GM21619 (cell line): Measurements from ENCODE around the gene SPPL2B.
"Not testable (repeated sequence)": the region's sequence is repeated elsewhere in the genome, so short reads cannot be mapped to it uniquely, and the experiment has no call there.

ENCODE experiments used
- ATAC-seq: cut with Tn5 transposase; IDR thresholded peaks from one replicate; pipeline ENCODE4 v1.9.1; 2021; ENCODE audit not compliant: unreplicated experiment

Gene SPPL2B, protein sequence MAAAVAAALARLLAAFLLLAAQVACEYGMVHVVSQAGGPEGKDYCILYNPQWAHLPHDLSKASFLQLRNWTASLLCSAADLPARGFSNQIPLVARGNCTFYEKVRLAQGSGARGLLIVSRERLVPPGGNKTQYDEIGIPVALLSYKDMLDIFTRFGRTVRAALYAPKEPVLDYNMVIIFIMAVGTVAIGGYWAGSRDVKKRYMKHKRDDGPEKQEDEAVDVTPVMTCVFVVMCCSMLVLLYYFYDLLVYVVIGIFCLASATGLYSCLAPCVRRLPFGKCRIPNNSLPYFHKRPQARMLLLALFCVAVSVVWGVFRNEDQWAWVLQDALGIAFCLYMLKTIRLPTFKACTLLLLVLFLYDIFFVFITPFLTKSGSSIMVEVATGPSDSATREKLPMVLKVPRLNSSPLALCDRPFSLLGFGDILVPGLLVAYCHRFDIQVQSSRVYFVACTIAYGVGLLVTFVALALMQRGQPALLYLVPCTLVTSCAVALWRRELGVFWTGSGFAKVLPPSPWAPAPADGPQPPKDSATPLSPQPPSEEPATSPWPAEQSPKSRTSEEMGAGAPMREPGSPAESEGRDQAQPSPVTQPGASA

DNA sequence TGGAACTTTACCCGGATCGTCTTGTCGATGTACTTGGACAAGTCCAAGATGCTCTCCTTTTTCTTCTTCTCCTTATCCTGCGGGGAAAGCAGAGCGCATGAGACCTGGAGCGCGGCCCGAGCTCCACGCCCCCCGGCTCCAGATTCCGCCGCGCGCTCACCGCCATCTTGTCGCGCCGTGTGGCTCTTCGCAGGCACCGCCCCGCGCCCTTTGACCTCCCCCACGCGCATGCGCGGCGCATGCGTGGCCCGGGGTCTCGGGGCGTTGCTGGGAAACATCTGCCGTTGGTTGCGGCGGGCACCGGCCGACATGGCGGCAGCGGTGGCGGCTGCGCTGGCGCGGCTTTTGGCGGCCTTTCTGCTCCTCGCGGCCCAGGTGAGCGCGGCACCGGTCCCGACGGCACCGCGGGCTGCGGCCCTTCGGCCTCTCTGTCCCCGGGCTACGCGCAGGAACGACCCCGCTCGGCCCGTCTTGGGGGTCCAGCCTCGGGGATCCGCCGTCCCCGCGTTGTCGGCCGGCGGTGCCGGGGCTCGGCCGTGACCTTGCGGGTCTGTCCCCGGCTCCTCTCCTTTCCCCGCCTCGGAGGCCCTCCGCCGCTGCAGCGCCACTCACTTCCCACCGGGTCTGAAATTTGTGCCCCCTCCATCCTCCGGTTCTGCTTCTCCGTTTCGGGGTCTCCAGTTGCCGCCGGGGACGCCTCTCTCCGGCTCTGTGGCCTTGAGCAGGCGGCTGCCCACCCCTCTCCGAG, at the start of gene SPPL2B, which contains the start of gene LSM7:
SPPL2B (plus strand) TSS at position 284 of the 748 bp plus-strand sequence; CDS start at position 310, 26 bp downstream.
LSM7 (minus strand) TSS at position 186 of the 748 bp plus-strand sequence; CDS start at position 166, 20 bp downstream.
- peak; percentile 40 for ATAC-seq

DNA sequence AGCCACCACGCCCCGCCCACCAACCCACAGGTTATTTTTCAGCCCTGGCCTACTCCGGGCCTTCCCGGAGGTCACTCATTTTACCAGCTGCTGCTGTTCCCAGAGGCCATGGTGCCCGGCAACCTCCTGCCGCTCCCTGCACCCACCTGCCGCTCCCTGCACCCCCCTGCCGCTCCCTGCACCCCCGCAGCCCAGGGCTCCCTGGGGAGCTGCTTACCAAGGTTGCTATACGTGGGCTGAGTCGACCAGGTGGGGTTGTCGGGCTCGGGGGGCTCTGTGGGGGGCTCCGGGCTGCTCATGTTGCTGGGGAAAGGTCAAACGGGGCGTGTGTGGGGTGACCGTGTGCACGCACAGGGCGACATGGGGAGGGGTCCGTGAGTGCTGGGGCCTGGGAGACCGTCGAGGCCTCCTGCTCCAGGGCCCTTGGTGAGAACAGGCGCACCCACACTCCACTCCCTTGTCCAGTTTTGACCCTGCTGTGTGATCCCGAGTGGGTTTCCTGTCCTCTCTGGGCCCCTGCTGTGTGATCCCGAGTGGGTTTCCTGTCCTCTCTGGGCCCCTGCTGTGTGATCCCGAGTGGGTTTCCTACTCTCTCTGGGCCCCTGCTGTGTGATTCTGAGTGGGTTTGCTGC, 47.7 kb upstream of the SPPL2B start:
- ATAC-seq, result no peak

DNA sequence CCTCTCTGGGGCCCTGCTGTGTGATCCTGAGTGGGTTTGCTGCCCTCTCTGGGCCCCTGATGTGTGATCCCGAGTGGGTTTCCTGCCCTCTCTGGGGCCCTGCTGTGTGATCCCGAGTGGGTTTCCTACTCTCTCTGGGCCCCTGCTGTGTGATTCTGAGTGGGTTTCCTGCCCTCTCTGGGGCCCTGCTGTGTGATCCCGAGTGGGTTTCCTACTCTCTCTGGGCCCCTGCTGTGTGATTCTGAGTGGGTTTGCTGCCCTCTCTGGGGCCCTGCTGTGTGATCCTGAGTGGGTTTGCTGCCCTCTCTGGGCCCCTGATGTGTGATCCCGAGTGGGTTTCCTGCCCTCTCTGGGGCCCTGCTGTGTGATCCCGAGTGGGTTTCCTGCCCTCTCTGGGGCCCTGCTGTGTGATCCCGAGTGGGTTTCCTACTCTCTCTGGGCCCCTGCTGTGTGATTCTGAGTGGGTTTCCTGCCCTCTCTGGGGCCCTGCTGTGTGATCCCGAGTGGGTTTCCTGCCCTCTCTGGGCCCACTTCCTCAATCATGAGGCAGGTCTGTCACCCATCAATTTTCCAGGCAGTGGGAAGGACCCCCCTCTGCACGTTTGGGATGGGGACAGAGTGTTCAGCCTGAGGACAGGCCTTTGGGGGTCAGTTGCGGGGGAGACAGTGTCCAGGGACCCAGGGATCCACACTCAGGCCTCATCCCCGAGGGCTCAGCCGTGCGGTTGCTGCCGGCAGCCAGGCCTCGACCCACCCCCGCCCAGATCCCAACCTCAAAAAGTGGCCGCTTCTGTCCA, 47.0 kb upstream of the SPPL2B start:
- ATAC-seq, result not testable (repeated sequence)

DNA sequence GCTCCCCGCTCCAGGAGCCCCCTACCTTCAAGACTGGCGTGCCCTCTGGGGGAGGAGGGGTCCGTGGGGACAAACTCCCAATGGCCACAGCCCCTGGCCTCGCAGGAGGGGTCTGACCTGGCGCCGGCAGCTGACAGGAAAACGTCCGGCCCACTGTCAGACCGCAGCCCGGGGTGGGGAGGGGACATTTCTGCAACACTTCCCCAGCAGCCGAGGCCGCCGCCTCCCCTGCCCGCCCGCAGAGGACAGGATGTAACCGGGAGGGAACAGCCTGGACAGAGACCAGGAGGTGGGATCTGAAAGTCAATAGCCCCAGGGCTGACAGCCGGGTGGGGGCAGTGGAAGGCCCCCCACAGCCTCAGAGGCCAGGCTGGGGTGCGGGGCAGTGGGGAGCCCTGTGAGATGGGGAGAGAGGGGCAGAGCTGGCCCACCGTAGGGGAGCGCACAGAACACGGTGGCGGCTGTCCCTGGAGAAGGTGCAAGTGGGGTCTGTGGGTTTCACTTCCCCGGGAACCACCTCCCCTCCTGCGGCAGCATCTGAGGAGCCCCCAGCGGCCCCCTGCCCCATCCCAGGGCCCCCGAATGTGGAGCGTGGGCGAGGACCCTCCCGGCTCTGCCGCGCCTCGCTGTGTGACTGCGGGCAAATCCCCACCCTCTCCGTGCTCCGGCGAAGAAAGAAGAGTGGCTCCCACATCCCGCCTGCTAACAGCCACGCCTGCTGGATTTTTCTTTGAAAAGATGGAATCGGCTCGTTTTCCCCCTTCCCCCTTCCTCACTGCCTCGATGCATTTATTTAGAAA, 46.2 kb upstream of the SPPL2B start, which contains the start of gene PEAK3:
PEAK3 (minus strand) TSS at position 114 of the 800 bp plus-strand sequence. CDS start 1,244 bp downstream, outside the sequence.
- ATAC-seq, result no peak

DNA sequence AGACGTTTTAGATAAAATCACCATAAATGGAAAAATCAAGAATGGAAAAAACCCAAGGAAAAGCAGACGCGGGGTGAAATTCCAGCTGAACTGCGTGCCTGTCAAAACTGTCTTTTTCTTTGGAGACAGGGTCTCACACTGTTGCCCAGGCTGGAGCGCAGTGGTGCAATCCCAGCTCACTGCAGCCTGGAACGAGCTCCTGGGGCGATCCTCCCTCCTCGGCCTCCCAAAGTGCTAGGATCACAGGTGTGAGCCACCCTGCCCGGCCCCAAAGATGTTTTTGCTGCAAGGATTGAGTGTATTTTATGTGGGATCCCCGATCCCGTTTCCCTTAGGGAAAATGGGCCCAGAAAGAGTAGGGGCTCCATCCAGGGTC, 45.6 kb upstream of the SPPL2B start:
- ATAC-seq, result no peak

DNA sequence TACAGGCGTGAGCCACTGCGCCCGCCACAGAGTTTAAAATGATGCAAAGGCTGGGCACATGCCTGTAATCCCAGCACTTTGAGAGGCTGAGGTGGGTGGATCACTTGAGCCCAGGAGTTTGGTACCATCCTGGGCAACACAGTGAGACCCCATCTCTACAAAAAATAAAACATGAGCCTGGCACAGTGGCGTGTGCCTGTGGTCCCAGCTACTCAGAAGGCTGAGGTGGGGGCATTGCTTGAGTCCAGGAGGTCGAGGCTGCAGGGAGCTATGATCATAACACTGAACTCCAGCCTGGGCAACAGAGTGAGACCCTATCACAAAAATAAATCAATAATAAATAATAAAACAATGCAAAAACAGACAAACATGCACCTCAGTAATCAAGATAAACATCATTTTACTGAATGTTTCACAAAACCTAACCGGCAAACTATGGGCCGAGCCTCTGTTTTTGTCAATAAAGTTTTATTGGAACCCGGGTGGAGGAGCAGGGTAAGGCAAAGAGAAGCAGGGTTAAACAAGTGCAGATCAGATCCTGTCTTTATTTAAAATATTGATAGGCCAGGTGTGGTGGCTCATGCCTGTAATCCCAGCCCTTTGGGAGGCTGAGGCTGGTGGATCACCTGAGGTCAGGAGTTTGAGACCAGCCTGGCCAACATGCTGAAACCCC, 44.5 kb upstream of the SPPL2B start:
- ATAC-seq, result no peak

DNA sequence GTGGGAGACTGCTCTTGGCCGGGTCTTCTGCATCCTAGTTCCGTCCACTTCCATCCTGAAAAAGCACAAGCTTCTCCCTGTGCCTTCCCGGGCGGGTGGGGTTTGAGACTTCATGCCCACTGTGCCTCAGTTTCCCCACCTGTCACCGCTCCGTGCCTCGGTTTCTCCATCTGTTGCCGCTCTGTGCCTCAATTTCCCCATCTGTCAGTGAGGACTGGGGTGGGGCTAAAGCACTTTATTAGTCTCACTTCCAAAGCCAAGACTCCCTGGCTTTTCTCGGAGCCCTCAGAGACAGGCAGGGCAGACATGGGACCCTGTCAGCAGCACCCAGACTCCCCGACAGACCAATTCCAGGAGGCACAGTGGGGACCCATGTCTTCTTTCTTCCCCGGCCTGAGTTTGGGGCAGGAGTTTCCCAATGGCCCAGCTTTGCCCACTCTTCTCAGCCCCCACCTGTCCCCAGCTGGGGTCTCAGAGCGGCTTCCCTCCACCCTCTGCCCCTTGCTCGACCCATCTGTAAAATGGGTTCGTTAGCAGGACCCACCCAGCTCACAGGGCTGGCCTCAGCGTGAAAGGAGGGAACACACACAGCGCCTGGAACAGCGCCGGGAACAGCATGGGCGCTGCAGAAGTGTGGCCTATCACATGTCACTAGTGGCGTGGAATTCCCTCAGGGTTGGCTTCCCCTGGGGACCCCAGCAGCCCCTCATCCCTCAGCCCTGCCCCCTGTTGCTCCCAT, 41.9 kb upstream of the SPPL2B start:
- no peak for ATAC-seq

DNA sequence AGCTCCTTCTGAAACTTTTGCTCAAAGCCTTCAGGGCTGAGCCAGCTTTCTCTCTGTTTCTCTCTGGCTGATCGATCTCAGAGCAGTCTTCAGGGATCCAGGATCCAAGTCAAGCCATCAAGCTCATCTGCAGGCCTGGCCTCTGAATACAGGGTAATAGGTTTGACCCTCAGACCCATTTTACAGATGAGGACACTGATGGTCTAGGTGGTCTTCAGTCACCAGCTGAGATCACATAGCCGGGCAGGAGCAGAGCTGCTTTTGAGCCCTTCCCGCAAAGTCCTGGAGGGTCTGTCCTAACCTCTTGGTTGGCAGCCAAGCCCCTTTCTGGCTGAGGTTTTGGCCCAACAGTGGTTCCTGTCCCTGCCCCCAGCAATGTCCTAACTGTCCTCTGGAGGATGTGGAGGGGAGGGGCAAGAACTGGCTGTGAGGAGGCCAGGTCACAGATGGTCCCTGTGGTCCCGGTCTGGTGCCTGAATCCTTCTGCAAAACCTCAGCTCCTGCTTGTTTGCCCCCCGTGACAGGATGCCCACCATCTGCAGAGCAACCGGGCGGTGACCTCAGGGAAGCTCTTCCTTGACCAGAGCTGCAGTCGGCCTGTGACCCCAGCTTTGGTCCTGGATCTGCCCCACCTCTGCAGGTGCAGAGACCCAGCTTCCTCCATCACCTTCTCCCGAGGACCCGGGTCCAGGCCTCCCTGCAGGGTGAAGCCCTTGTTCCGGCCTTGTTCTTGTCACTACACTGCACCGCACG, 40.7 kb upstream of the SPPL2B start:
- ATAC-seq, result no peak

DNA sequence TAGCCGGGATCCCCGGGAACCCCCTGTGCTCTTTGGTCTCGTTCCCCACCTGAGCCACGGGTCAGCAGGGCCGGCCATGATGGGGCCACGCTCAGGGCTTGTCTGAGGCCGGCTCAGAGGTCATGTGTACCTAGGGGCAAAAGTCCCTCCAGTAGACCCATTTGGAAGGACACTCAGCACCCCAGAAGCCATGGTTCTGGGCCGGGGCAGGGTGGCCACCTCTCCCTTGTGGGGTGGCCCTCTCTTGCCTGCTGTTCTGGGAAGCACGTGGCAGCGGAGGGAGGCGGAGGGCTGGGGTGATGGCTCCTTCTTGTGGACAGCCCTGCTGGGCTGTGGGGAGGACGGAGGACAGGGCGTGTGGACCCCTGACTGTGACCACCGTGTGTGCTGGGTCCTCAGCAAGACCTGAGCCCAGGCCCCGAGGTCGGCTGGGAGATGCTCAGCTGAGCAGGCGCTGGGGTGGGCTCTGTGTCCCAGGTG, 40.1 kb upstream of the SPPL2B start:
- ATAC-seq, result no peak

DNA sequence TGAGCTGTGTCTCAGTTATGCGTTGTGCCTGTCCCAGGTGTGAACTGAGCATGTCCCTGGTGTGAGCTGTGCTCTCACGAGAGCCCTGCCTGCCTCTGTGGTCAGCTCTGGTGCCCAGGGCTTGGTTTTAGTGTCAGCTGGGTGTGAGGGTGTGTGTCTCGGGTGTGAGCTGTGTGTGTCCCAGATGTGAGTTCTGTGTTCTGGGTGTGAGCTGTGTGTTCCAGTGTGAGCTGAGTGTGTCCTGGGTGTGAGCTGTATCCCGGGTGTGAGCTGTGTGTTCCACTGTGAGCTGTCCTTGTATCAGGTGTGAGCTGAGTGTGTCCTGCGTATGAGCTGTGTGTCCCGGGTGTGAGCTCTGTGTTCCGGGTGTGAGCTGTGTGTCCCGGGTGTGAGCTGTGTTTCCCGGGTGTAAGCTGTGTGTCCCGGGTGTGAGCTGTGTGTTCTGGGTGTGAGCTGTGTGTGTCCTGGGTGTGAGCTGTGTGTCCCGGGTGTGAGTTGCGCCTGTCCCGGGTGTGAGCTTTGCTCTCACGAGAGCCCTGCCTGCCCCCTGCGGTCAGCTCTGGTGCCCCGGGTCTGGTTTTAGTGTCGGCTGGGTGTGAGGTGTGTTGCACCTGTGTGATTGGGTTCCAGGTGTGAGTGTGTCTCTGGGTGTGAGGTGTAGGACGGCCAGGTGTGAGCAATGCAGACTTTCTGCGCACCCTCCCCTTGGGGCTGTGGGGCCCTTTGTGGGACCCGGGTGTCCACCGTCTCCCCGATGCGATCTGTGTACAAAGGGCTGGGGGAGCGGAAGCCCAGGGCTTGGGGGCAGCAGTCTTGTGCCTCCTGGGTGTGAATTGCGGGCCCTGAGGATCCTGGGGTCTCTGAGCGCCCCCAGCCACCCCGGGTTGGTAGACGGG, 39.4 kb upstream of the SPPL2B start:
- peak; percentile 16 for ATAC-seq

DNA sequence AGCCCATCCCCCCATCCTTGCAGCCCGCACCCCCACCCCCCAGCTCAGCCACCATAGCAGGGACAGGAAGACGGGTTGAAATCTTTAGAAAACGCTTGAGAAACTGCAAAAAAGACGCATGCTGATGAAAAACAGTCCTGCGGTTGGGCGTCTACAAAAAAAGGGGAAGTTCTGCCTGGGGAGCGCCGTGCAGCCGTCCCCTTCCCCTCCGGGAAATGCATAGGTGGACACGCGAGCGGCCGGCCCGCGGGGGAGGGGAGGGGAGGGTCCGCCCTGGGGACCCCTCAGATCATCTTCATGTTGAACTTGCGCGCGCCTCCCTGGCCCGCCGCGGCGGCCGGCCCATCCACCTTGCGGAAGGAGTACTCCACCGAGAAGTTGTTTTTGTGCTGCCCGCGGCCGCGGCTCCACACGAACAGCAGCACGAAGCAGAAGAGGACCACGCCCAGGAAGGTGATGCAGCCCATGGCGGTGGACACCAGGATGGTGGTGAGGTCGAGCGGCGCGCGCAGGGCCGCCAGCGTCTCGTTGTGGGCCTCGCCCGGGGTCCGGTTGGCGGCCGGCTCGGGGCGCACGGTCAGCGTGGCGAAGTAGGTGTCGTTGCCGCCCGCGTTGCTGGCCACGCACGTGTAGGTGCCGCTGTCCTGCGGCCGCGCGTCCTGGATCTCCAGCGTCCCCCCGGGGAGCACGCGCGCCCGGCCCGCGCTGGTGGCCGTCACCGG, 38.6 kb upstream of the SPPL2B start:
- peak; percentile 43 for ATAC-seq

DNA sequence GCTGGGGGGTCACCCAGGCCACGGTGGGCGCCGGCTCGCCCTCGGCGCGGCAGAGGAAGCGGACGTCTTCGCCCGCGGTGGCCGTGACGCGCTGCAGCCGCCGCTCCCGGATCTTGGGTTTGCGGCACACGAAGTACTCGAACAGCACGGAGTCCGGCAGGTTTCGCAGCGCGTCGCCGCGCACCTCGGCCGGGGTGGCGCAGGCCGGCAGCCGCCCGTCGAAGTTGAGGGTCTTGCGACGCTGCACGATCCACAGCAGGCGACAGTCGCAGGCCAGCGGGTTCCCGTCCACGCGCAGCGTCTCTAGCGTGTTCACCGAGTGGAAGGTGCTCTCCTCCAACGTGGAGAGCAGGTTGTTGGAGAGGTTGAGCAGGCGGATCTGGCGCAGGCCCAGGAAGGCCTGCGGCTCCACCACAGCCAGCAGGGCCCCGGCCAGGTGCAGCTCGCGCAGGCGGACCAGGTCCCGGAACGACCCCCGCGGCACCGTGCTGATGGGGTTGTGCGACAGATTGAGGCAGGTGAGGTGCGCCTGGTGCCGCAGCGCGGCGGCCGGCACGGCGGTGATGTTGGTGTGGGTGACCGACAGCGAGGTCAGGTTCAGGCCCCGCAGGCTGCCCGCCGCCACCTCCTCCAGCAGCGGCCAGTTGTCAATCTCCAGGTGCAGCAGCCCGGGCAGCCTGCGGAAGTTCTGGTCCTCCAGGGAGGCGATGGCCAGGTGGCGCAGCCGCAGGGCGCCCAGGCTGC, 37.9 kb upstream of the SPPL2B start:
- peak; percentile 10 for ATAC-seq

DNA sequence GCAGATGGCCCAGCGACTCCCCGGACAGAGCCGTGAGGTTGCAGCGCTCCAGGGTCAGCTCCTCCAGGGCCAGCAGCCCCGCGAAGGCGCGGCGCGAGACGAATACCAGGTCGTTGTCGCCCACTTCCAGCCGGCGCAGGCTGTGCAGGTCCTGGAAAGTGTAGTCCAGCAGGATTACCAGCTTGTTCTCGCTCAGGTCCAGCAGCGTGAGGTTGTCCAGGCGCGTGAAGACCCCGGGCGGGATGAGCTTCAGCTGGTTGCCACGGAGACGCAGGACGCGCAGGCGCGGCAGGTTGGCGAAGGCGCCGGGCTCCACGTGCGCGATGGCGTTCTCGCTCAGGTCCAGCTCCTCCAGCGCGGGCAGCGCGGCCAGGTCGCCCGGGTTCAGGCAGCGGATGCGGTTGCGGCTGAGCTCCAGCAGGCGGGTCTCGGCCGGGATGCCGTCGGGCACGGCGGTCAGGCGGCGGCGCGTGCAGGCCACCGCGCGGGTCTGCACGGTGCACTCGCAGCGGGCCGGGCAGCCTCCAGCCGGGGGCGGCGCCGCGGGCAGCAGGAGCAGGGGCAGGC, 37.2 kb upstream of the SPPL2B start:
- no peak for ATAC-seq

DNA sequence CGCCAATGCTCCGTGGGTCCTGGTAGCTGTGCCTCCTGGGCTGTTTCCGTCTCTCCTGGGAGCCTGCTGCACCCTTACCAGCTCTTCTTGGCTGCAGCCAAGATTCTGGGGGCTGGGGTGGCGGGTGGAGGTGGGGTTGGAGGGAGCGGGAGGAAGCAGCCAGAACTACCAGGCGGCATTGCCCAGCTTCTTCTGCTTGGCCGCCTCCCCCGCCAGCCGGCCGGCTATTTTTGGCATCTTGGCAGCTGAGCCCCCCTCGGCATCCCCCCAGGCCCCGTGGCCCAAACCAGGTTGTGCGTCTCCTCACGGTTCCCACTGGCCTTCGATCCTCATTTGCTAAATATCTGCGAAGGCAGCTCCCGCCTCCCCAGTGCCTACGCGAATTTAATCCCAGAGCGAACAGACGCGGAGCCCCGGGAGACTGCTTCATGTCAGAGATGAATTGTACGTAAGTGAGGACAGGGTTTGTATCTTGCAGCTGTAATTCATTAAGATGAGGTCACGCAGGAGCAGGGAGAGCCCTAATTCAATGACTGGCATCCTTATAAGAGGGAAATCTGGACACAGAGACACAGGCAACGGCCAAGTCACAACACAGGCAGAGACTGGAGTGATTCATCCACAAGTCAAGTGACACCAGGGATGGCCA, 33.7 kb upstream of the SPPL2B start:
- ATAC-seq, result no peak
